ENCODE measurements around the gene HSPBP1.

The HSPBP1 gene

GRCh38 chr19:55304980-55305379 lies 25.1 kb upstream of the HSPBP1 start:
- no peak for DNase-seq

- DNase-seq, result no peak
Measured at GRCh38 chr19:55304279-55304978, 24.5 kb upstream of the HSPBP1 start.

- no peak for DNase-seq
Measured at GRCh38 chr19:55303477-55303876, 23.6 kb upstream of the HSPBP1 start.

- DNase-seq, result no peak
Measured at GRCh38 chr19:55302318-55302703, 22.4 kb upstream of the HSPBP1 start.

GRCh38 chr19:55301459-55302317 lies 21.8 kb upstream of the HSPBP1 start:
- DNase-seq, result peak; percentile 35 to 72

- peak in 1 of 2 donors; percentile 52 for DNase-seq
Measured at GRCh38 chr19:55300886-55301458, 21.1 kb upstream of the HSPBP1 start.

GRCh38 chr19:55299991-55300390 lies 20.1 kb upstream of the HSPBP1 start:
- no peak for DNase-seq

- no peak for DNase-seq
Measured at GRCh38 chr19:55297267-55297666, 17.4 kb upstream of the HSPBP1 start.

- no peak for DNase-seq
Measured at GRCh38 chr19:55289117-55289796, 9.3 kb upstream of the HSPBP1 start.

- DNase-seq, result peak; percentile 80 to 91
Measured at GRCh38 chr19:55287361-55288079, 7.6 kb upstream of the HSPBP1 start.

- DNase-seq, result no peak
Measured at GRCh38 chr19:55285229-55285890, 5.5 kb upstream of the HSPBP1 start.

GRCh38 chr19:55284405-55285058 lies 4.6 kb upstream of the HSPBP1 start:
- DNase-seq, result no peak

- peak; percentile 72 to 80 for DNase-seq
Measured at GRCh38 chr19:55283548-55284377, 3.9 kb upstream of the HSPBP1 start, which contains the start of gene BRSK1. TSS of gene BRSK1 (plus strand) at chr19:55283997. CDS start at chr19:55284443, 446 bp downstream.

GRCh38 chr19:55279340-55279739 lies 570 bp downstream of the HSPBP1 start:
- DNase-seq, result no peak

GRCh38 chr19:55278391-55279135 lies 1.3 kb downstream of the HSPBP1 start:
- DNase-seq, result no peak

- no peak for DNase-seq
Measured at GRCh38 chr19:55277494-55277893, 2.4 kb downstream of the HSPBP1 start.

GRCh38 chr19:55276720-55277430 lies 3.0 kb downstream of the HSPBP1 start:
- no peak for DNase-seq

- no peak for DNase-seq
Measured at GRCh38 chr19:55275851-55276719, 3.8 kb downstream of the HSPBP1 start.
